ENCODE data around the gene CNTROB. TPM values are rescaled to one million over a fixed set of nuclear protein-coding genes. Genes with fewer than 3 reads are reported as not detected.

Gene CNTROB
- total RNA-seq, 1 experiment from 2014 or later, result 30.1 TPM

GRCh38 chr17:7889166-7889955 is 42.6 kb upstream of the CNTROB start:
- TF ChIP-seq CTCF (conservative IDR thresholded peaks at IDR 0.05), result peak; percentile 28; the same call in 1 of the 3 replicates
- Histone ChIP-seq H3K27me3 (ENCODE audit: insufficient read depth, low read length) (no peaks in the 10 kb centered on the region; the same call in 1 of the 2 replicates), H2AK5ac (ENCODE audit: insufficient read length, low read length) (no peak overlapping the region), H3K79me2 (ENCODE audit: insufficient read depth, low read length) (no peaks in the 10 kb centered on the region), H4K91ac (ENCODE audit: insufficient read length, low read depth, low read length) (no peak overlapping the region), H3K9ac (ENCODE audit: extremely low read depth, insufficient read length, low read length) (no peak overlapping the region), H2AFZ (ENCODE audit: low read length) (no peak overlapping the region), H3K27ac (ENCODE audit: insufficient read length, low read depth, low read length) (no peak overlapping the region), H4K20me1 (ENCODE audit: control insufficient read depth, insufficient read depth, insufficient read length) (no peaks in the 10 kb centered on the region), H4K5ac (ENCODE audit: insufficient read length, low read depth, low read length) (no peak overlapping the region), H3K4ac (ENCODE audit: low read depth, low read length) (no peak overlapping the region), H2BK5ac (ENCODE audit: insufficient read length, low read length) (no peak overlapping the region), H3K23ac (ENCODE audit: insufficient read length, low read depth, low read length) (no peak overlapping the region), H3T11ph (ENCODE audit: low read length) (no peak overlapping the region), H3K9me3 (ENCODE audit: control insufficient read depth, low read depth, low read length) (no peaks in the 10 kb centered on the region), H3K4me1 (ENCODE audit: insufficient read depth, low read length) (no peaks in the 10 kb centered on the region), H3K79me1 (ENCODE audit: insufficient read depth, low read depth, low read length, poor library complexity, severe bottlenecking) (no peaks in the 10 kb centered on the region), H3K4me2 (ENCODE audit: insufficient read depth, insufficient read length, low read length) (no peak overlapping the region), H2BK20ac (ENCODE audit: low read depth, low read length, poor library complexity, severe bottlenecking) (no peak overlapping the region), H3K14ac (ENCODE audit: insufficient read depth, low read length) (no peak overlapping the region; the same call in 1 of the 2 replicates), H2BK120ac (ENCODE audit: low read depth, low read length, poor library complexity, severe bottlenecking) (no peak overlapping the region), H3K56ac (ENCODE audit: insufficient read length, low read depth, low read length) (no peak overlapping the region), H2BK15ac (ENCODE audit: low read depth, low read length) (no peak overlapping the region), H3K18ac (ENCODE audit: insufficient read length, low read depth, low read length) (no peak overlapping the region), H4K8ac (replicated peaks; ENCODE audit: insufficient read length, low read depth, low read length) (no peak overlapping the region), H2BK12ac (ENCODE audit: insufficient read length, low read depth, low read length) (no peak overlapping the region), H3K23me2 (ENCODE audit: insufficient read length, low read depth, low read length, poor library complexity, severe bottlenecking) (peaks cover 28% of the 10 kb centered on the region)
- H3K9me3 Mint-ChIP-seq, result no peaks in the 10 kb centered on the region
- no peak overlapping the region for H3K27ac Mint-ChIP-seq
- no peak overlapping the region; a peak in 1 of 5 replicates for H3K4me3 Mint-ChIP-seq
- no peaks in the 10 kb centered on the region; the same call in none of the 2 replicates for H3K27me3 Mint-ChIP-seq (ENCODE audit: low read depth)
- DNase-seq, result peak; percentile 71
- peaks cover 0 to 4% of the 10 kb centered on the region in 2 experiments; a peak in 3 of 4 replicates for H3K4me1 Mint-ChIP-seq
- no CpG with 5 or more reads among the region's 11 CpGs for WGBS (ENCODE audit: extremely low coverage, insufficient read length, low lambda C conversion rate)
- H3K36me3 Mint-ChIP-seq (ENCODE audit: insufficient read depth in 1 of 3, low read depth in 3 of 3), result peaks cover 0 to 24% (median 7%) of the 10 kb centered on the region in 3 experiments; a peak in 5 of 7 replicates

Measured in H9 (cell line).